HEK293T (cell line): Measurements from ENCODE around the gene PDX1.

Source experiments
- CTCF ChIA-PET: fragments of 350-600 bp; formaldehyde crosslinking; extraction: SDS; loops from one replicate; lab custom pipeline; 2021; ENCODE audit warnings: antibody characterized with exemption, inconsistent platforms; lab: Yijun Ruan, JAX
- POLR2A ChIA-PET: fragments of 350-600 bp; formaldehyde crosslinking; extraction: SDS; loops from one replicate; lab custom pipeline; 2020; ENCODE audit warnings: antibody characterized with exemption, inconsistent platforms; lab: Yijun Ruan, JAX
- DNase-seq: peaks from one replicate; pipeline ENCODE4 v3.0.0; 2012; ENCODE audit warnings: mixed read lengths; ENCODE audit errors: extremely low spot score
- ARNT ChIP-seq: fragments of 450-650 bp; IDR thresholded peaks from 2 replicates; pipeline ENCODE4 v1.6.1; 2017; ENCODE audit warnings: mild to moderate bottlenecking
- BHLHE40 ChIP-seq: fragments of 450-650 bp; IDR thresholded peaks from 2 replicates; pipeline ENCODE4 v1.6.1; 2016; ENCODE audit warnings: mild to moderate bottlenecking, moderate library complexity, borderline replicate concordance
- CTBP1 ChIP-seq: fragments of 450-650 bp; IDR thresholded peaks from 2 replicates; pipeline ENCODE4 v1.6.1; 2016; ENCODE audit warnings: borderline replicate concordance
- ELF4 ChIP-seq: fragments of 450-650 bp; IDR thresholded peaks from 2 replicates; pipeline ENCODE4 v1.6.1; 2017; ENCODE audit warnings: antibody characterized with exemption
- FOXA1 ChIP-seq: fragments of 450-650 bp; IDR thresholded peaks from 2 replicates; pipeline ENCODE4 v1.6.1; 2016; ENCODE audit warnings: mild to moderate bottlenecking
- FOXK2 ChIP-seq: fragments of 450-650 bp; IDR thresholded peaks from 2 replicates; pipeline ENCODE4 v1.6.1; 2016; ENCODE audit warnings: mild to moderate bottlenecking
- FOXM1 ChIP-seq: fragments of 450-650 bp; IDR thresholded peaks from 2 replicates; pipeline ENCODE4 v1.6.1; 2017; ENCODE audit warnings: mild to moderate bottlenecking, borderline replicate concordance
- HDGF ChIP-seq: fragments of 450-650 bp; IDR thresholded peaks from 2 replicates; pipeline ENCODE4 v1.6.1; 2017; ENCODE audit warnings: antibody characterized with exemption, borderline replicate concordance
- L3MBTL2 ChIP-seq: fragments of 450-650 bp; conservative IDR thresholded peaks from 2 replicates; pipeline ENCODE4 v1.6.1; 2016; ENCODE audit warnings: mild to moderate bottlenecking
- LEF1 ChIP-seq: fragments of 450-650 bp; IDR thresholded peaks from 2 replicates; pipeline ENCODE4 v1.6.1; 2017; ENCODE audit warnings: mild to moderate bottlenecking, borderline replicate concordance
- NFRKB ChIP-seq: fragments of 450-650 bp; IDR thresholded peaks from 2 replicates; pipeline ENCODE4 v1.6.1; 2016; ENCODE audit warnings: mild to moderate bottlenecking, moderate library complexity
- PKNOX1 ChIP-seq: fragments of 450-650 bp; IDR thresholded peaks from 2 replicates; pipeline ENCODE4 v1.6.1; 2016
- SP1 ChIP-seq: fragments of 450-650 bp; IDR thresholded peaks from 2 replicates; pipeline ENCODE4 v1.6.1; 2017
- SUZ12 ChIP-seq: fragments of 450-650 bp; IDR thresholded peaks from 2 replicates; pipeline ENCODE4 v1.6.1; 2016; ENCODE audit warnings: mild to moderate bottlenecking
- TARDBP ChIP-seq: fragments of 450-650 bp; IDR thresholded peaks from 2 replicates; pipeline ENCODE4 v1.6.1; 2016
- ZNF384 ChIP-seq: fragments of 450-650 bp; IDR thresholded peaks from 2 replicates; pipeline ENCODE4 v1.6.1; 2016

The PDX1 gene

DNA sequence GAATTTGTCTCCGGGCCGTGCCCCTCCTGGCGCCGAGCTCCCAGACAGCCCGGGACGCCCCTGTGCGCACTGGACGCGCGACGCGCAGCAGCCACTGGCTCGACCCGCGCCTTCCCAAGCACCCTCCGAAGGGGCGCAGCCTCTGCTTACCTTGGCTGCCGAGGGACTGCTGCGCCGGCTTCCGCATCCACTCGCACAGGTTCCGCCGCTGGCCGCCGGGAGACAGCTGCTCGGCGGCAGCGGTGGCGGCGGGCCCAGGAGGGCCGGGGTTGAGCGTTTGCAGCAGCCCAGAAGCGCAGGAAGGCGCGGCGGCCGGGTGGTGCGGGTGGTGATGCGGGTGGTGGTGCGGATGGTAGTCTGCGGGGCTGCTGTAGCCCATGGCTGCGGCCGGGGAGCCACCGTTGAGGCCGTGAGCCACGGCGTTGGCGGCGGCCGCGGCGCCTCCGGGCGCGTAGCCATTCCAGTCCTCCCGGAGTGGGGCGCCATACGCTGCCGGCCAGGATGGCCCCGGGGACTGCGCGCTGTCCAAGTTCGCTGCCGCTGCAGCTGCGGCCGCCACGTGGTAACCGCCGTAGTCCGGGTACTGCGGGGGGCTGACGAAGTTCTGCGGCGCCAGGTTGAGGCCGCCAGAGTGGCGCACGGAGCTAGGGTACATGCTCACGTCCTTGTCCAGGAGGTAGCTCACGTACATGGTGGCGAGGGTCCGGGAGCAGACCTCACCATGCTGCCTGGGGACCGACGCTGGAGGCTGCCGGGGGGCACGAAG is 48.7 kb downstream of the PDX1 start:
- TF ChIP-seq SP1 (no peak), FOXM1 (no peak), ZNF384 (no peak), L3MBTL2 (peak; percentile 71)
- peak; percentile 27 for DNase-seq
- ChIA-PET POLR2A (interaction anchor here (1.0 to 2.3 kb wide), 7 partner anchors 8 to 142 kb away, joined by 4 to 10 read pairs (median 5); no protein-coding TSS in a partner anchor), CTCF (interaction anchor here (0.7 to 1.7 kb wide), 5 partner anchors 14 to 606 kb away, joined by 3 to 5 read pairs (median 3); no protein-coding TSS in a partner anchor)

DNA sequence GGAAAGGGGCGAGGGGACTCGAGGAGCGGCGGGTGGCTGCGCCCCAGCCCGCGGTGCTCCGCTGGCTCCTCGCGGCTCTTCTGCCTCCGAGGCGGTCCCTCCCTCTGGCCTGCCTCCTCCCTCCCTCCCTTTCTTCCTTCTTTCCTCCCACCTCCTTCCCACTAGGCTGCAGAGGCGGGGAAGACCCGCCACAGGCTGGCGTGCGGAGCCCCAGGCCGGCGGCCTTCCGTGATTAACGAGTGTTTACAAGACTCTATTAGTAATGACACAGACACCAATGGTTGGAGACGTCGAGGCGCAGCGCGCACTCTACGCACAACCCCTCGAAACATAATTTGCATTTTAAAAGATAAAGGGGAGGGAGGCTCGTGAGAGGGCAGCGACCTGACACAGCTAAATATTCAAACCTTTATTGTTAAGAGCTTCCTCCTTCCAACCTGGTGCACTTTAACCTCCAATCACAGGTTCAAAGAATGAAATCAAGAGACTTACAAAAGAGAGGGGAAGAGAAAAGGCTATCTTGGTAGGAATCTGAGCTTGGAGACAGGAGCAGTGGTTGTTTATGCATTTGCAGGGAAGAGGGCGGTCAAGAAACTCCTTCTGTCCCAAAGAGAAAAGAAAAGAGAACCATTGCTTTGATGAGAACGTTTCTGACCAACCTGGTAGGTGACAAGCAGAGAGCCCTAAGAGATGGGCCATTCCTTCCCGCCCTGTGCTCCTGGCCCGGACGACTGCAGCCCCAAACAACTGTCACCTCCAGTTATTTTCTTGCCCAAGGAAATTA is 49.5 kb downstream of the PDX1 start, which contains the start of gene CDX2:
Gene CDX2 (minus strand): TSS at position 234 of the 784 bp plus-strand sequence. CDS start 309 bp downstream, outside the sequence.
- POLR2A ChIA-PET, result interaction anchor here (1.0 to 2.3 kb wide), 5 partner anchors 7 to 143 kb away, joined by 4 to 10 read pairs (median 5); no protein-coding TSS in a partner anchor
- CTCF ChIA-PET, result interaction anchor here (0.8 to 1.7 kb wide), 3 partner anchors 17 to 607 kb away, joined by 3 to 4 read pairs (median 3); no protein-coding TSS in a partner anchor
- no peak for TF ChIP-seq FOXM1
- no peak for TF ChIP-seq CTBP1
- TF ChIP-seq SP1, result no peak
- TF ChIP-seq ELF4, result no peak
- no peak for TF ChIP-seq LEF1
- no peak for TF ChIP-seq NFRKB
- TF ChIP-seq SUZ12, result no peak
- TF ChIP-seq BHLHE40, result no peak
- peak; percentile 35; the same call in 1 of the 2 replicates for TF ChIP-seq HDGF
- TF ChIP-seq TARDBP, result no peak
- no peak for TF ChIP-seq ZNF384
- TF ChIP-seq FOXA1, result no peak
- peak; percentile 50; the same call in 1 of the 2 replicates for TF ChIP-seq PKNOX1
- peak; percentile 30; the same call in 1 of the 2 replicates for TF ChIP-seq L3MBTL2
- TF ChIP-seq FOXK2, result no peak
- TF ChIP-seq ARNT, result peak; percentile 92
- peak; percentile 68 for DNase-seq

GRCh38 chr13:27969866-27970229 is 50.0 kb downstream of the PDX1 start:
- POLR2A ChIA-PET, result no interaction called here
- no peak for TF ChIP-seq HDGF
- no peak for TF ChIP-seq LEF1
- no peak for TF ChIP-seq FOXA1
- CTCF ChIA-PET, result interaction anchor here (0.8 kb wide), 1 partner anchor 586 kb away, joined by 3 read pairs; no protein-coding TSS in a partner anchor
- no peak for DNase-seq

DNA sequence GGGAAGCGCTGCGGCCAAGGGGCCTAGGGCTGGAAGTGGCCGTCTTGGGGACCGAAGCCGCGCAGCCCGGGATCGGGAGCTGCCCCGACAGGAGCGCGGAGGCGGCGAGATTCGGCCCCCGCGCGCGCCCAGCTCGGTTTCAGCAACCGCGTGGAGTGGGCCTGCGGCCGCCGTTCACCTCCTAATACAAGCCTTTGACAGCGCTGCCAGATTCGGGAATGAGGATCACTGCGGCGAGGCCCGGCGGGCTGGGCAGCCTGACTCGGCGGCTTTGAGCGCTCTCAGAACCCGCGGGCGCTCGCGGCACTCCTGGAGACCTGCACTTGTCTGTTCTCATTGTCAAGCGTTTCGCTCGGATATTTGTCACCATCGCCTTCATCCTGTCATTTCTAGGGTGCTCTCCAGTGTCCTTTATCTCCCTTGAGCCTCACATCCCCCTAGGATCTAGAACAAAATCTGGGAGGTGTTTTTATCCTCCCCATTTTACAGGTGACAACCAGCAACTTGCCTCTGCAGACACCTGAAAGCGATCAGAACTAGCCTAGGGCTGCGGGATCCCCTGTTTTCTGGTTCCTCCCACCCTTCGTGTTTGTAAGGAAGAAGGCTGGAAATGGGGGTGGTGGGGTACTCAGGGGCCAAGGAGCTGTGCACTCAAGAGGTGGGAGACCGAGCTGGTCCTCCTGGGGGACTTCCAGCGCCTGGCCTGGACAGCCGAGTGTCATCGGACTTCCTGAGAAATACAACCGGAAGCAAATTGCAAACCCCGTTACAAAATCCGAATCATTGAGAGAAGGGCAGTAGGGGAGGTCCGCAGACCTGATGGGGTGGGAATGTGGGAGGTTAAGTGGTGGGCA is 50.8 kb downstream of the PDX1 start:
- POLR2A ChIA-PET, result interaction anchor here (0.8 kb wide), 1 partner anchor 11 kb away, joined by 3 read pairs; no protein-coding TSS in a partner anchor
- CTCF ChIA-PET, result interaction anchor here (0.6 to 0.8 kb wide), 2 partner anchors 547 to 587 kb away, joined by 3 read pairs; no protein-coding TSS in a partner anchor
- DNase-seq, result no peak

DNA sequence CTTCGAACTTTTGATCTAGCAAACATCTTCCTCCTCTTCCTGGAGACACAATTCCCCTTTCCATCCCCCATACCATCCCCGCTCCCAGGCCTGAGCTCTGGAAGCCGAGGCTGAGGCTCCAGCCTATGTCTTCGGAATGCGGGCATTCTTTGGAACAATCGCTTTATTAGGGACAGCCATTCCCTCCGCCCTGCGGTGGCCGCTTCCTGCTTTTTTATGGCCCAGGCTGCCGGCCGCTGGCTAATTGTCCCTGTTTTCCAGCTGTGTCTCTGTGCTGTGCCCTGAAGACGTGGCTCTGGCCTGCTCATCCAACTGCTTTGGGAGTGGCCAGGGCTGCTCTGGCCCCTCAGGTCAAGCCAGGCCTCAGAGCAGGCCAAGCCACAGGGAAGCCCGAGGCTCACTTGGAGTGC is 51.4 kb downstream of the PDX1 start:
- CTCF ChIA-PET, result interaction anchor here (0.6 kb wide), 1 partner anchor 547 kb away, joined by 3 read pairs; no protein-coding TSS in a partner anchor
- no peak for TF ChIP-seq LEF1
- no peak for TF ChIP-seq HDGF
- no peak for TF ChIP-seq TARDBP
- POLR2A ChIA-PET, result interaction anchor here (0.8 kb wide), 1 partner anchor 10 kb away, joined by 3 read pairs; no protein-coding TSS in a partner anchor
- no peak for DNase-seq

More for the DNA sequence above, 50.8 kb downstream of the PDX1 start:
- no peak for TF ChIP-seq LEF1

- POLR2A ChIA-PET, result interaction anchor here (0.8 kb wide), 1 partner anchor 10 kb away, joined by 3 read pairs; no protein-coding TSS in a partner anchor
- CTCF ChIA-PET, result interaction anchor here (0.6 kb wide), 1 partner anchor 28 kb away, joined by 3 read pairs; no protein-coding TSS in a partner anchor
- no peak for DNase-seq
Observed at GRCh38 chr13:27971776-27972477, 52.1 kb downstream of the PDX1 start.

More at GRCh38 chr13:27971776-27972477, 52.1 kb downstream of the PDX1 start:
- TF ChIP-seq ARNT (no peak), ELF4 (no peak), CTBP1 (no peak), BHLHE40 (no peak), HDGF (no peak), L3MBTL2 (no peak), SP1 (no peak), SUZ12 (no peak), TARDBP (no peak)
